Measurements from ENCODE around the gene C1orf174. TPM values are rescaled to one million over a fixed set of nuclear protein-coding genes. Genes with fewer than 3 reads are reported as not detected.

The C1orf174 gene
- total RNA-seq, 4 donors from 2014 or later, result 12.7 to 22.6 (median 17.7) TPM

DNA sequence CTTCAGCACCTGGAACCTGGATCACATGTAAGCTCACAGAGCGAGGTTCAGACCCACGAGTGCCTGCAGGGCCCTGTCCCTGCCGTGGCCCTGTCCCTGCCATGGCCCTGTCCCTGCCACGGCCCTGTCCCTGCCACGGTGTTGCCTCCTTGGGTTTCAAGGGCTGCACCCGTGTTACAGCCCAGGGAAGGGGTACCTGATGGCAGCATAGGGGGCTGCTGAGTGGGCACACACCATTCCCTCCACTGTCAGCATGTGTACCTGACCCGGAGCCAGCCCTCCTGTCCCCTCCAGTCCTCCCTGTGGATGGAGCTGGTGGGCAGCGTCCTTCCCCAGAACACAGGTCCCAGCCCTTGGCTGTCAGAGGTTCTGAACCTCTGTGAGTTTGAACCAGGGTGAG, 27.5 kb downstream of the C1orf174 start:
- no peak for DNase-seq (ENCODE audit: low spot score in 2 of 2)
- TF ChIP-seq POLR2A (IDR thresholded peaks at IDR 0.05) (no peak), CTCF (IDR thresholded peaks at IDR 0.05) (no peak)
- 87 to 96% methylated on average over 8 of the region's 8 CpGs for WGBS, 2 donors
- no peak overlapping the region for H3K4me3 ChIP-seq (ENCODE audit: low read depth, poor library complexity, severe bottlenecking)
- intact Hi-C loops (cut with DNase I; ENCODE audit: low total_unique reads), result no loop called here

- 89 to 91% methylated on average over 7 of the region's 7 CpGs for WGBS, 2 donors
- TF ChIP-seq CTCF (IDR thresholded peaks at IDR 0.05) (no peak), POLR2A (IDR thresholded peaks at IDR 0.05) (no peak)
- no peak for DNase-seq (ENCODE audit: low spot score in 2 of 2)
- no peak overlapping the region for H3K4me3 ChIP-seq (ENCODE audit: low read depth, poor library complexity, severe bottlenecking)
- intact Hi-C loops (cut with DNase I; ENCODE audit: low total_unique reads), result no loop called here
These were observed 28.6 kb downstream of the C1orf174 start for GRCh38 chr1:3871451-3871805.

DNA sequence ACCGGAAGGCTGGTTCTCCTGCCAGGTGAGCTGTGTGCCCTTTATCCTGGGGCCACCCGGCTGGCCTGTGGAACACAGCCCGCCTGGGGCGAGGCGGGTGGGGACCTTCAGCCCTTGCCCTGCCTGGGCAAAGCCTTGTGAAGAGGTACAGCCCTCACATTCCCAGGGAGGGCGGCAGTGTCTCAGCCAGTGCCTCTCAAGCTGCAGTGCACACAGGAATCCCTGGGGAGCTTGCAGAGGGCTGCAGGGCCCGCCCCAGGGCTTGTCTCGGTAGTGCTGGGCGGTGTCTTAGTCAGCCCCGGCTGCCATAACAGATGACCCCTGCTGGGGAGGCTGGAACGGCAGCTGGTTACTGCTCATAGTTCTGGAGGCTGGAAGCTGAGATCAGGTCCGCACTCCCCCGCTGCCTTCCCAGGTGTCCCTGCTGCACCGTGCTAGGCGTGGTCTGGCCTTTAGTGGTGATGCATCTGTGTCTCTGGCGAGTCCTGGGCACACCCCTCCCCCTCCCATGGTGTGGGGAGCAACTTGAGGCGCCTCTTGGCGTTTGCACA, 30.2 kb downstream of the C1orf174 start:
- WGBS, 2 donors, result 70 to 90% methylated on average over 9 to 17 of the region's 18 CpGs
- intact Hi-C loops (cut with DNase I; ENCODE audit: low total_unique reads), result no loop called here
- DNase-seq (ENCODE audit: low spot score in 2 of 2), result no peak
- TF ChIP-seq POLR2A (IDR thresholded peaks at IDR 0.05) (no peak), CTCF (IDR thresholded peaks at IDR 0.05) (no peak)
- no peak overlapping the region for H3K4me3 ChIP-seq (ENCODE audit: low read depth, poor library complexity, severe bottlenecking)

DNA sequence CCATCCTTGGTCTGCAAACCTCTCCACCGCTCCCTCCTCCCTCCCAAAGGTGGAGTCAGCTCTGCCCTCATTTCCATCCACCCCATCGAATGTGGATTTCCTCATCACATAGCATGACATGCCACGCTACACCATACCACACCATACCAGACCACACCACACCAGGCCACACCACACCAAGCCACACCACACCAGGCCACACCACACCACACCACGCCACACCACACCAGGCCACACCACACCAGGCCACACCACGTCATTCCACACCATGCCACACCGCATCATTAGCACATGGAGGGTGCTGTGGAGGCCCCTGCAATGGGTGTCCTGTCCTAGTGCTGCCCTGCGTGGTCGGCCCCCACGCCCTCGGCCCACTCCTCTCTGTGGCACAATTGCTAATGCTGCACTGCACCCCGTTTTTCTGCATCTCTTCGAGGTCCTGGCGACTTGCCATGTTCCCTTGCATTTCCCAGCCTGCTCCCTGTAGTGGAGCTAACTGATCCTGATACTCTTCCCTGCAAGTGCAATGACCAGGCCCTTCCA, 31.5 kb downstream of the C1orf174 start:
- no peak overlapping the region for H3K4me3 ChIP-seq (ENCODE audit: low read depth, poor library complexity, severe bottlenecking)
- DNase-seq (ENCODE audit: low spot score in 2 of 2), result no peak
- TF ChIP-seq CTCF (IDR thresholded peaks at IDR 0.05) (no peak), POLR2A (IDR thresholded peaks at IDR 0.05) (no peak)
- intact Hi-C loops (cut with DNase I; ENCODE audit: low total_unique reads), result no loop called here
- 84 to 89% methylated on average over 13 of the region's 13 CpGs for WGBS, 2 donors

DNA sequence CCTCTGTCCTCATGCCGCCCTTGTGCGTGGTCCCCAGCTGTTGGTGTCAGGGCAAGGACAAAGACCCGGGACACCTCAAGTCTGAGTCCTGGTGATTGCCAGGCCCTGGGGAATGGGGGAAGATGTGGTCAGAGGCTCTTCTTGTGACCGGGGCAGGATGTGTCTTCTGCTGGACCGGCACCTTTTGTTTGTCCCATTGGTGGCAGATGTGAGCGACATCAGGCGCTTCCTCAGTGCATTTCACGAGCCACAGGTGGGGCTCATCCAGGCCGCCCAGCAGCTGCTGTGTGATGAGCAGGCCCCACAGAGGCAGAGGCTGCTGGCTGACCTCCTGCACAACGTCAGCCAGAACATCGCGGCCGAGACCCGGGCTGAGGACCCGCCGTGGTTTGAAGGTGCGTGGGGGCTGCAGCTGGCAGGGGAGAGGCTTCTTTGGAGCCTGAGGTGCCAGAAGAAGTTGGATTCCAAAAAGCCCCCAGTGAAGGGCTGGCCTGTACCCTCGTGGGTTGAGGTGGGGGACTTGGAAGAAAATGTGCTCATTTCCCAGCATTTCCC, 34.4 kb downstream of the C1orf174 start:
- H3K4me3 ChIP-seq (ENCODE audit: low read depth, poor library complexity, severe bottlenecking), result no peak overlapping the region
- 86% methylated on average over 18 of the region's 18 CpGs for WGBS, 2 donors
- no peak for TF ChIP-seq CTCF (IDR thresholded peaks at IDR 0.05)
- no peak for TF ChIP-seq POLR2A (IDR thresholded peaks at IDR 0.05)
- DNase-seq (ENCODE audit: low spot score in 2 of 2), result no peak
- intact Hi-C loops (cut with DNase I; ENCODE audit: low total_unique reads), result no loop called here

- intact Hi-C loops (cut with DNase I; ENCODE audit: low total_unique reads), result no loop called here
- TF ChIP-seq CTCF (IDR thresholded peaks at IDR 0.05), result no peak
- no peak for TF ChIP-seq POLR2A (IDR thresholded peaks at IDR 0.05)
- H3K4me3 ChIP-seq (ENCODE audit: low read depth, poor library complexity, severe bottlenecking), result no peak overlapping the region
- no peak for DNase-seq (ENCODE audit: low spot score in 2 of 2)
- WGBS, 2 donors, result 85 to 90% methylated on average over 6 of the region's 6 CpGs
These were observed 35.2 kb downstream of the C1orf174 start for GRCh38 chr1:3864884-3865283.
